ENCODE data around the gene SLBP.
A peak's percentile ranks its signal among the peaks of the same experiment; 100 is the strongest.

Gene SLBP

GRCh38 chr4:1663549-1663948 is 48.6 kb downstream of the SLBP start:
- no peak for DNase-seq
- Histone ChIP-seq H2BK15ac (replicated peaks; ENCODE audit: low read depth) (no peak overlapping the region), H4K5ac (ENCODE audit: low read length) (no peak overlapping the region), H2BK5ac (ENCODE audit: low read length) (no peak overlapping the region), H3K4ac (ENCODE audit: low read depth, low read length) (no peak overlapping the region), H3K18ac (ENCODE audit: low read length) (no peak overlapping the region), H3K79me2 (ENCODE audit: control insufficient read depth, insufficient read depth, low read length) (no peaks in the 10 kb centered on the region), H3K27me3 (ENCODE audit: insufficient read depth, low read length, poor library complexity) (no peaks in the 10 kb centered on the region), H2BK120ac (ENCODE audit: low read depth, low read length) (no peak overlapping the region), H3K4me2 (ENCODE audit: low read length) (no peak overlapping the region), H3K56ac (ENCODE audit: low read length) (no peak overlapping the region), H3K79me1 (ENCODE audit: low read length) (no peaks in the 10 kb centered on the region), H2AK5ac (ENCODE audit: low read length) (no peak overlapping the region), H3K23ac (ENCODE audit: low read length) (no peak overlapping the region), H3K9ac (ENCODE audit: low read length) (no peak overlapping the region), H4K8ac (ENCODE audit: low read depth, low read length) (no peak overlapping the region), H3K4me1 (ENCODE audit: control insufficient read depth, low read depth, low read length) (no peaks in the 10 kb centered on the region), H3K36me3 (ENCODE audit: control insufficient read depth, insufficient read depth, low read length) (no peaks in the 10 kb centered on the region), H3K4me3 (ENCODE audit: low read length) (no peak overlapping the region), H3K27ac (ENCODE audit: low read depth, low read length) (no peak overlapping the region)
- WGBS (ENCODE audit: extremely low coverage, insufficient coverage, low lambda C conversion rate) = no CpG with 5 or more reads among the region's 5 CpGs

- Histone ChIP-seq H2BK120ac (ENCODE audit: low read depth, low read length) (no peak overlapping the region), H3K79me2 (ENCODE audit: control insufficient read depth, insufficient read depth, low read length) (no peaks in the 10 kb centered on the region), H3K4me1 (ENCODE audit: control insufficient read depth, low read depth, low read length) (no peaks in the 10 kb centered on the region), H3K56ac (ENCODE audit: low read length) (no peak overlapping the region), H3K27me3 (ENCODE audit: insufficient read depth, low read length, poor library complexity) (no peaks in the 10 kb centered on the region), H3K36me3 (ENCODE audit: control insufficient read depth, insufficient read depth, low read length) (no peaks in the 10 kb centered on the region), H3K23ac (ENCODE audit: low read length) (no peak overlapping the region), H3K27ac (ENCODE audit: low read depth, low read length) (no peak overlapping the region), H3K4me2 (ENCODE audit: low read length) (no peak overlapping the region), H3K79me1 (ENCODE audit: low read length) (no peaks in the 10 kb centered on the region), H4K8ac (ENCODE audit: low read depth, low read length) (no peak overlapping the region), H4K5ac (ENCODE audit: low read length) (no peak overlapping the region), H3K4me3 (ENCODE audit: low read length) (no peak overlapping the region), H2BK5ac (ENCODE audit: low read length) (no peak overlapping the region), H3K18ac (ENCODE audit: low read length) (no peak overlapping the region), H2AK5ac (ENCODE audit: low read length) (no peak overlapping the region), H3K9ac (ENCODE audit: low read length) (no peak overlapping the region), H3K4ac (ENCODE audit: low read depth, low read length) (no peak overlapping the region), H2BK15ac (replicated peaks; ENCODE audit: low read depth) (no peak overlapping the region)
- WGBS (ENCODE audit: extremely low coverage, insufficient coverage, low lambda C conversion rate) = no CpG with 5 or more reads among the region's 14 CpGs
- DNase-seq = no peak
Measured at GRCh38 chr4:1661695-1662094, 50.4 kb downstream of the SLBP start.

GRCh38 chr4:1660948-1661677 is 51.0 kb downstream of the SLBP start:
- H2BK120ac ChIP-seq (ENCODE audit: low read depth, low read length) = no peak overlapping the region
- no peak overlapping the region for H3K4me2 ChIP-seq (ENCODE audit: low read length)
- WGBS (ENCODE audit: extremely low coverage, insufficient coverage, low lambda C conversion rate) = no CpG with 5 or more reads among the region's 25 CpGs
- H3K4me1 ChIP-seq (ENCODE audit: control insufficient read depth, low read depth, low read length) = no peaks in the 10 kb centered on the region
- no peak overlapping the region for H3K27ac ChIP-seq (ENCODE audit: low read depth, low read length)
- H3K79me2 ChIP-seq (ENCODE audit: control insufficient read depth, insufficient read depth, low read length) = no peaks in the 10 kb centered on the region
- H3K9ac ChIP-seq (ENCODE audit: low read length) = no peak overlapping the region
- no peaks in the 10 kb centered on the region for H3K79me1 ChIP-seq (ENCODE audit: low read length)
- H3K36me3 ChIP-seq (ENCODE audit: control insufficient read depth, insufficient read depth, low read length) = no peaks in the 10 kb centered on the region
- no peak overlapping the region for H4K8ac ChIP-seq (ENCODE audit: low read depth, low read length)
- H2AK5ac ChIP-seq (ENCODE audit: low read length) = no peak overlapping the region
- no peak overlapping the region for H3K23ac ChIP-seq (ENCODE audit: low read length)
- H3K27me3 ChIP-seq (ENCODE audit: insufficient read depth, low read length, poor library complexity) = no peaks in the 10 kb centered on the region
- H3K18ac ChIP-seq (ENCODE audit: low read length) = no peak overlapping the region
- no peak overlapping the region for H3K4me3 ChIP-seq (ENCODE audit: low read length)
- H3K56ac ChIP-seq (ENCODE audit: low read length) = no peak overlapping the region
- H3K4ac ChIP-seq (ENCODE audit: low read depth, low read length) = no peak overlapping the region
- DNase-seq = no peak
- no peak overlapping the region for H2BK5ac ChIP-seq (ENCODE audit: low read length)
- H2BK15ac ChIP-seq (replicated peaks; ENCODE audit: low read depth) = no peak overlapping the region
- no peak overlapping the region for H4K5ac ChIP-seq (ENCODE audit: low read length)

GRCh38 chr4:1659104-1660043 is 52.7 kb downstream of the SLBP start:
- Histone ChIP-seq H3K18ac (ENCODE audit: low read length) (no peak overlapping the region), H4K8ac (ENCODE audit: low read depth, low read length) (no peak overlapping the region), H2BK5ac (ENCODE audit: low read length) (no peak overlapping the region), H3K56ac (ENCODE audit: low read length) (peak overlapping the region; percentile 39), H3K36me3 (ENCODE audit: control insufficient read depth, insufficient read depth, low read length) (no peaks in the 10 kb centered on the region), H3K23ac (ENCODE audit: low read length) (no peak overlapping the region), H3K27me3 (ENCODE audit: insufficient read depth, low read length, poor library complexity) (no peaks in the 10 kb centered on the region), H3K4me3 (ENCODE audit: low read length) (no peak overlapping the region), H4K5ac (ENCODE audit: low read length) (no peak overlapping the region), H3K9ac (ENCODE audit: low read length) (no peak overlapping the region), H3K4me2 (ENCODE audit: low read length) (no peak overlapping the region), H3K4me1 (ENCODE audit: control insufficient read depth, low read depth, low read length) (no peaks in the 10 kb centered on the region), H3K4ac (ENCODE audit: low read depth, low read length) (no peak overlapping the region), H2BK15ac (replicated peaks; ENCODE audit: low read depth) (no peak overlapping the region), H3K79me2 (ENCODE audit: control insufficient read depth, insufficient read depth, low read length) (no peaks in the 10 kb centered on the region), H2AK5ac (ENCODE audit: low read length) (no peak overlapping the region), H2BK120ac (ENCODE audit: low read depth, low read length) (no peak overlapping the region), H3K27ac (ENCODE audit: low read depth, low read length) (no peak overlapping the region), H3K79me1 (ENCODE audit: low read length) (no peaks in the 10 kb centered on the region)
- DNase-seq = no peak
- WGBS (ENCODE audit: extremely low coverage, insufficient coverage, low lambda C conversion rate) = no CpG with 5 or more reads among the region's 39 CpGs

GRCh38 chr4:1658581-1658980 is 53.5 kb downstream of the SLBP start:
- no peak overlapping the region for H2AK5ac ChIP-seq (ENCODE audit: low read length)
- no peak overlapping the region for H4K8ac ChIP-seq (ENCODE audit: low read depth, low read length)
- no peak overlapping the region for H2BK120ac ChIP-seq (ENCODE audit: low read depth, low read length)
- H3K23ac ChIP-seq (ENCODE audit: low read length) = no peak overlapping the region
- no peak overlapping the region for H4K5ac ChIP-seq (ENCODE audit: low read length)
- H3K4me2 ChIP-seq (ENCODE audit: low read length) = no peak overlapping the region
- no peak overlapping the region for H3K4ac ChIP-seq (ENCODE audit: low read depth, low read length)
- DNase-seq = no peak
- H3K4me1 ChIP-seq (ENCODE audit: control insufficient read depth, low read depth, low read length) = no peaks in the 10 kb centered on the region
- H3K27me3 ChIP-seq (ENCODE audit: insufficient read depth, low read length, poor library complexity) = no peaks in the 10 kb centered on the region
- no peak overlapping the region for H3K4me3 ChIP-seq (ENCODE audit: low read length)
- no peak overlapping the region for H3K18ac ChIP-seq (ENCODE audit: low read length)
- H3K79me2 ChIP-seq (ENCODE audit: control insufficient read depth, insufficient read depth, low read length) = no peaks in the 10 kb centered on the region
- no peak overlapping the region for H3K27ac ChIP-seq (ENCODE audit: low read depth, low read length)
- WGBS (ENCODE audit: extremely low coverage, insufficient coverage, low lambda C conversion rate) = no CpG with 5 or more reads among the region's 12 CpGs
- H3K9ac ChIP-seq (ENCODE audit: low read length) = no peak overlapping the region
- no peaks in the 10 kb centered on the region for H3K79me1 ChIP-seq (ENCODE audit: low read length)
- no peak overlapping the region for H2BK5ac ChIP-seq (ENCODE audit: low read length)
- H3K56ac ChIP-seq (ENCODE audit: low read length) = no peak overlapping the region
- H2BK15ac ChIP-seq (replicated peaks; ENCODE audit: low read depth) = no peak overlapping the region
- no peaks in the 10 kb centered on the region for H3K36me3 ChIP-seq (ENCODE audit: control insufficient read depth, insufficient read depth, low read length)
